NCI-H1092 treated with DMSO at 0.1 percent for 48 hours (cell line): ENCODE results near the gene TERT.
"Not testable (repeated sequence)": the region's sequence is repeated elsewhere in the genome, so short reads cannot be mapped to it uniquely, and the experiment has no call there.

Experiments used
- DNase-seq: peaks from one replicate; lab custom pipeline; 2025; lab: John Stamatoyannopoulos, UW

The TERT gene

DNA sequence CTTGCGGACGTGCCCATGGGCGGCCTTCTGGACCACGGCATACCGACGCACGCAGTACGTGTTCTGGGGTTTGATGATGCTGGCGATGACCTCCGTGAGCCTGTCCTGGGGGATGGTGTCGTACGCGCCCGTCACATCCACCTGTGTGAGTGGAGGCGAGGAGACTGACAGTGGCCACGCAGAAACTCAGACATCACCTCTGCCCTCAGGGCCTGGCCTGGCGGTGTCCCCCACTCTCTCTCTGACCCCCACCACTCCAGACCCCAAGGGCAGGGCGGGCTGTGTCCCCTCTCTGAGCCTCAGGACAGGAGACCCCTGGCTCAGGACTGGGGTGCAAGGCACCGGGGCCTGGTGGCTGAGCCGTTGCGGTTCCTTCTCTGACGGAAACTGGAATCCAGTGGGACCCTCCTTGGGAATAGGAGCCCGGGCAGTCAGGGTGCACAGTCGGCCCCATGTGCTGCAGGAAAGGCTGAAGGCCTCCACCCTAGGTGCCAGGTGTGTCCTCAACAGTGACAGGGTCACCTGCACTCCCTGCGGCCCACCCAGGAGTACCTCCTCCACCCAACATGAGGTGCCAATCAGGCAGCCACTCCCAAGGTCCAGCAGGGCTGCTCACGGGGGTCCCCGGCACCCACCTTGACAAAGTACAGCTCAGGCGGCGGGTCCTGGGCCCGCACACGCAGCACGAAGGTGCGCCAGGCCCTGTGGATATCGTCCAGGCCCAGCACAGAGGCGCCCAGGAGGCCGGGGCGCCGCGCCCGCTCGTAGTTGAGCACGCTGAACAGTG lies 16.0 kb downstream of the TERT start:
- DNase-seq = no peak

GRCh38 chr5:1278216-1278615 lies 16.7 kb downstream of the TERT start:
- no peak for DNase-seq

DNA sequence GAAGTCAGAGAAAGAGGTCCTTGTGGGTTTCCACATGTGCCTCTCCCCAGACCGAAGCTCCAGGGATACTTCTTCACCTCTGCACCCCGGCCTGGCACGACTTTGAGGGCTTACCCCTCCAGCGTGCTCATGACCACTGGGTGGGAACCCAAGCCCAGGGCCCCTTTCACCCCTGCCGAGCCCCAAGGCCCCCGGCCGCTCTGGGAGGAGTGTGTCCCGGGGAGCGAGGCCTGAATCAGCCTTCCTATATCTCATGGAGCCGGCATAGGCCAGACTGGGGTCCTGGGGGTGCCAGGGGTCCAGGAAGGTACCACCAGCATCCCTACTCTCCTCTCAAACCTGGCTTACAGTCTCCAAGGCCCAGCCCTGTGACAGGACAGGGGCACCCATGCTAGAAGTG lies 17.1 kb downstream of the TERT start:
- DNase-seq = no peak

- no peak for DNase-seq
Observed at GRCh38 chr5:1277331-1277730, 17.5 kb downstream of the TERT start.

DNA sequence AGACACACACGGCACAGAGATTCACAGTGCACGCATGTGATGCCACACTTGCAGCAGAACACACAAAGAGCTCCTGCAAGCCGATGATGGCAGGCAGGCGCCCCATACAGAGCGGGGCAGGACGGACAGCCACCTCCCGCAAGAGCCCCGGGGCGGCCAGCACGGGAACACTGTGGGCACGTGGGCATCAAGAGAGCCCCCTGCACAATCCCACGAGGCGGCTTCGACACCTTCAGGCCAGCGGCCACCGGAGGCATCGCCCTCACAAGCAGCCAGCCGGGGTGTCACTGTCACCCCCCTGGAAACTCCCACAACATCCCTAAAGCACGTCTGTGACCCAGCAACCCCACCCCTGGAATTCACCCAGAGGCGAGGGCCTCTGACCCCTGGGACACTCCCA lies 17.9 kb downstream of the TERT start:
- DNase-seq = no peak

DNA sequence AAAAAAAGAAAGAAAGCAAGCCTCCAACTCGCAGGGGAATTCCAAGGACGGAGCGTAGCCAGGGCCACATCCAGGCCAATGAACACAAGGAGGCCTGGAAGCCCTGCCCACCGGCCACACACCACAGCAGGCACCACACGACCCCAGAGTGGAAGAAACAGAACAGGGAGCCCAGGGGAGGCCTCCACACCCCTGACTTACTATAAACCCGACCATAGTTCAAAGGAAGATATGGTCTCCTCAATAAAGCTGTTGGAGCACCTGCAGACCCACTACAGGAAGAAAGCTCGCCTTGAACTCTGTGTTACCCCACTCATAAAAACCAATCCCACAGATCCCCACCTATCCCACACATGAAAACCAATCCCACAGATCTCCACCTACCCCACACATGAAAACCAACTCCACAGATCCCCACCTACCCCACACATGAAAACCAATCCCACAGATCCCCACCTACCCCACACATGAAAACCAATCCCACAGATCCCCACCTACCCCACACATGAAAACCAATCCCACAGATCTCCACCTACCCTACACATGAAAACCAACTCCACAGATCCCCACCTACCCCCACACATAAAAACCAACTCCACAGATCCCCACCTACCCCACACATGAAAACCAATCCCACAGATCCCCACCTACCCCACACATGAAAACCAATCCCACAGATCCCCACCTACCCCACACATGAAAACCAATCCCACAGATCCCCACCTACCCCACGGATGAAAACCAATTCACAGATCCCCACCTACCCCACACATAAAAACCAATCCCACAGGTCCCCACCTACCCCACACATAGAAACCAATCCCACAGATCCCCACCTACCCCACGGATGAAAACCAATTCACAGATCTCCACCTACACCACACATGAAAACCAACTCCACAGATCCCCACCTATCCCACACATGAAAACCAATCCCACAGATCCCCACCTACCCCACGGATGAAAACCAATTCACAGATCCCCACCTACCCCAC lies 19.2 kb downstream of the TERT start:
- DNase-seq = not testable (repeated sequence)

DNA sequence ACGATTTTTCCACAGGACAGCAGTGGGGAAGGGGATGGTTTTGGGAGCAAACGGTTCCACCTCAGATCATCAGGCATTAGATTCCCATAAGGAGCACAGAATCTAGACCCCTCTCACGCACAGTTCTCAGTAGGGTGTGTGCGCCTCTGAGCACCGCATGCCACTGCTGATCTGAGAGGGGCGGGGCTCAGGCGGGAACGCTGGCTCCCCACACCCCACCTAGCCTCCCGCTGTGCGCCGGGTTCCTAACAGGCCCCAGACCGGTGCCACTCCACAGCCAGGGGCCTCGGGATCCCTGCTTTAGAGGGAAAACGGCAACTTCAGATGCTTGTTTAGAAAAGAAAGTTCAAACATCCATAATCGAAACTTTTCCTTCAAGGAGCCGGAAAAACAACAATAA lies 20.4 kb downstream of the TERT start:
- DNase-seq = no peak

DNA sequence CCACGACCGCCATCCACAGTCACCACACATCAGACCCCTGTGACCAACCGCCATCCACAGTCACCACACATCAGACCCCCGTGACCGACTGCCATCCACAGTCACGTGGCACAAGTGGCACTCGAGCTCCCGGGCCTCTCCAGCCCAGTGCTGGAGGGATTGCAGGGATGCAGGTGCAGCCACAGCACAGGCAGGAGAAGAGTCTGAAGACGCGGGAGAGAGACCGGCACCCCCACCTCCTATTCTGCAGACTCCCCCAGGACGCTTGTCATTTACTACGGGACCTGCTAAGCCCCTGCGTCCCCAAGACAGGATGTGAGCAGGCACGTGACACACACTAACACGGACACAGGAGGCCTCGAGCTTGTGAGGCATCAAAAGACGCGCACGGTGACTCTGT lies 21.1 kb downstream of the TERT start:
- no peak for DNase-seq

DNA sequence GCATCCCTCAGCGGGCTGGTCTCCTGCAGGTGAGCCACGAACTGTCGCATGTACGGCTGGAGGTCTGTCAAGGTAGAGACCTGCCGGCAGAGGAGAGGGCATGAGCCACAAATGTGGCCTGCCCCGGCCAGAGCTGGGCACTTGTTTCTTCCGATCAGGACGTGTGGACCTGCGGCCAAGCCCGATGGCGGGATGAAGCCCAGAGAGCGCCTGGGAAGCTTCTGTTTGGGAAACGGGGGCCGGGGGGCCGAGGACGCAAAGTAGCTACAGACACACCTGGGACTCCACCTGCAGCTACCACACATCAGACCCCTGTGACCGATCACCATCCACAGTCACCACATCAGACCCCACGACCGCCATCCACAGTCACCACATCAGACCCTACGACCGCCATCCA lies 22.7 kb downstream of the TERT start:
- DNase-seq = no peak

DNA sequence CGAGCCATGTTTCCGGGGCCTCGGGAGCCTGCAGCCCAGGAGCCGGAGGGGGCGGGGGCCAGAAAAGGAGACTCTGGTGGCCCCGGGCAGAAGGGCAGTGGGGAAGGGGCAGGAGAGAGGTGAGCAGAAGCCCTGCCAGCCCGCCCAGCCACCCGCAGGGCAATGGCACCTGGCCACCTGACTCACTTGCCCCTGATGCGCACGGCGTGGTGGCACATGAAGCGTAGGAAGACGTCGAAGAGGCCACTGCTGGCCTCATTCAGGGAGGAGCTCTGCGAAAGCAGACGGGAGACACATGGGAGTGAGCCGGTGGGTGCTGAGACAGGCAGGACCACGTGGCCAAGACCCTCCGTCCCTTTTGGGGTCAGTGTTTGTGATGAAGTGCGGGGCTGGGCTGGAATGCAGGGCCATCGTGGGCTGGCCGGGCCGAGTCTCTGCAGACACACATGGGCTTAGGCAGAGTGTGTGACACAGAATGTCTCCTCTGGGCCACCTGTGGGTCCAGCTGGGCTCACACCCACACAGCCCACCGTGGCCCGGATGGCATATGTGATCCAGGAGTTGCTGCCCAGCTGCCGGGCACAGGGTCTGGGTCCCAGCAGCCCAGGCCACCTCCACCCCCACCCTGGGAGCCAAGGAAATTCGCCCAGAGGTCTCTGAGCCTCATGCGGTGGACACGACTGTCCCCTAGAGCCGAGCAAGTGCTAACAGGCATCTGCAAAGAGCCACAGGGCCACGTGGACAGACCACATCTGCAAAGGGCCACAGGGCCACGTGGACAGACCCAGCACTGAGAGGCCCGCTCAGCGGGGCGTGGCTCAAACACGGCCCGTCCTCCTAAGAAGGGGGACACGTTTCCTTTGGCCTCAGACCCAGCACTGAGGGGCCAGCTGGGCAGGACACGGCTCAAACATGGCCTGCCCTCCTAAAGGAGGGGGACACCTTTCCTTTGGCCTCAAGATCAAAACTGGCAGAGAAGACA lies 23.6 kb downstream of the TERT start:
- no peak for DNase-seq

DNA sequence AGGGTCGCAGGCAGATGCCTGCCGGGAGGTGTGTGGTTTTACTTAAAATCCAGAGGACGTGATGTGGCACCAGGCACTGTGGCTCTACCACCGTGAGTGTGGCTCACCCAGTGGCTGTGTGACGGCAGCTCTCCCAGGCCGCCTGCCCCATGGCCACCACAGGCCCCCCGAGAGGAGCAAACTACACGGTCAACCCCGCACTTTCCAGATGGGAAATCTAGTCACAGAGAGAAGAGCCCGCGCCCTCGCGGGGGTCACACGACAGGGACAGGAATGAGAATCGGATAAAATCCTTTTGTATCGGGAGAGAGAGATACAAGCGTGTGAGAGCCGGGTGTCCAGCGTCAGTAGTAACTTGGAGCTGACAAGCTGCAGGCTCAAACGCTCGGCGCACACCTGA lies 24.4 kb downstream of the TERT start:
- no peak for DNase-seq

DNA sequence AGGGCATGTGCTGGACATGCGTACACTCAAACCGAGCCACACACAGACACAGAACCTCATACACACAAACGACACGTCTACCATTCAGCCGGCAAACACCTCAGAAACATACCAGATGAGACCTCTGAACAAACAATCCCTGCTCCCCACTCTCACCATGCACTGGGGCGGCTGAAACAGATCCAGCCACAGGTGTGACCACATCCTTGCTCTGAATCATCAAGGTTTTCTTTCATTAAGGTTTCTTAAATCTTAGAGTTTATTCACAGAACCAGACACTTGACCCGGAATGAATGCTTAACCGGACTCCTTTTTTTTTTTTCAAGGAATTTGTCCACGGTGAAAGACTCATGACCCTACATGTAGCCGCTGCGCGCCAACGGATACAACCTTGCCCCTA lies 26.2 kb downstream of the TERT start:
- no peak for DNase-seq

DNA sequence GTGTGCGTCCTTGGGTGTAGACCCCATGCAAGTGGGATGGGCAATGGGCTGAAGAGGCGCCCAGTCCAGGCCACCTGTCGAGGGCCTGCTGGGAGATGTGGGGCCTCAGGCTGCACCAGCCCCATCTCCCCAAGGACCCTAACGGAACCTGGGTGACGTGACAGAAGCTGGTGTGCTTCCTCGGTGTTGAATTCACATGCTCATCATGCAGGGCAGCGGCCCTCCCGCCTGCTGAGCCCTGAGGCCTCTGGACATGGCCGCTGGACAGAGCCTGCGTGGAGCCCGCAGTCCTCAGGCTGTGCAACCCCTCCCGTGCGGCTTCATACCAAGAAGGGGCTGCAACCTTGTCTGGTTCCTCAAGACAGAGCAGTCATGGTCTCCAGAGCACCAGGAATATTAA lies 26.8 kb downstream of the TERT start:
- DNase-seq = no peak

GRCh38 chr5:1267464-1267863 lies 27.4 kb downstream of the TERT start:
- not testable (repeated sequence) for DNase-seq

- DNase-seq = no peak
Observed at GRCh38 chr5:1266791-1267190, 28.1 kb downstream of the TERT start.

- no peak for DNase-seq
Observed at GRCh38 chr5:1265461-1266455, 29.1 kb downstream of the TERT start.

- DNase-seq = no peak
Observed at GRCh38 chr5:1265026-1265425, 29.8 kb downstream of the TERT start.

GRCh38 chr5:1264211-1264610 lies 30.7 kb downstream of the TERT start:
- DNase-seq = no peak

- DNase-seq = no peak
Observed at GRCh38 chr5:1262381-1262780, 32.5 kb downstream of the TERT start.

GRCh38 chr5:1261643-1262042 lies 33.2 kb downstream of the TERT start:
- DNase-seq = no peak
